Natural killer cell (primary cell): ENCODE results near the gene ZXDA. TPM values are rescaled to one million over a fixed set of nuclear protein-coding genes. Genes with fewer than 3 reads are reported as not detected.

ENCODE experiments used
- ATAC-seq, 3 donors: fragments of 150-1000 bp in 2 of 3; fragments of 200-7000 bp in 1 of 3; cut with Tn5 transposase; 1 replicate in 1 of 3; 2 replicates in 2 of 3; pipeline ENCODE4 v1.10.0; 2021; ENCODE audit warnings: mild to moderate bottlenecking in 2 of 3, moderate library complexity in 2 of 3
- DNase-seq, 2 donors: peaks; one replicate each; pipeline versions ENCODE4 v3.0.0 to v3.0.0-alpha.2; 2013 to 2021; ENCODE audit warnings: mixed read lengths in 1 of 2
- H3K27ac ChIP-seq: one replicate; pipeline ENCODE4 v1.5.1; 2013; ENCODE audit warnings: mild to moderate bottlenecking, low read length
- H3K27me3 ChIP-seq: one replicate; pipeline ENCODE4 v1.6.1; 2013; ENCODE audit warnings: low read length; ENCODE audit not compliant: control insufficient read depth, insufficient read depth
- H3K36me3 ChIP-seq: one replicate; pipeline ENCODE4 v1.6.1; 2013; ENCODE audit warnings: low read length; ENCODE audit not compliant: control insufficient read depth, insufficient read depth
- H3K4me1 ChIP-seq: one replicate; pipeline ENCODE4 v1.6.1; 2013; ENCODE audit warnings: low read length; ENCODE audit not compliant: control insufficient read depth, insufficient read depth
- H3K4me3 ChIP-seq: one replicate; pipeline ENCODE4 v1.5.1; 2013; ENCODE audit warnings: low read length
- H3K9me3 ChIP-seq: one replicate; pipeline ENCODE4 v1.6.1; 2013; ENCODE audit warnings: low read length; ENCODE audit not compliant: control insufficient read depth, insufficient read depth
- H3K27ac Mint-ChIP-seq, 2 donors: one replicate each; pipeline ENCODE4 v1.8.0; 2022; ENCODE audit warnings: mild to moderate bottlenecking in 2 of 2, mixed read lengths in 2 of 2, moderate library complexity in 1 of 2
- H3K27me3 Mint-ChIP-seq, 2 donors: one replicate each; pipeline ENCODE4 v1.8.0; 2022; ENCODE audit warnings: low read depth in 2 of 2, mixed read lengths in 2 of 2
- H3K36me3 Mint-ChIP-seq: one replicate; pipeline ENCODE4 v1.8.0; 2022; ENCODE audit warnings: mixed read lengths
- H3K4me1 Mint-ChIP-seq, 2 donors: one replicate each; pipeline ENCODE4 v1.8.0; 2022; ENCODE audit warnings: mixed read lengths in 2 of 2
- H3K4me3 Mint-ChIP-seq: one replicate; pipeline ENCODE4 v1.8.0; 2022; ENCODE audit warnings: mild to moderate bottlenecking, moderate library complexity, mixed read lengths
- H3K9me3 Mint-ChIP-seq, 2 donors: one replicate each; pipeline ENCODE4 v1.8.0; 2022; ENCODE audit warnings: mixed read lengths in 2 of 2
- CTCF ChIP-seq: fragments of 200-600 bp; IDR thresholded peaks from one replicate; pipeline ENCODE4 v1.8.0; 2022; ENCODE audit warnings: antibody characterized with exemption
- WGBS: methylation state at CpG from one replicate; pipeline ENCODE4 v1.1.7; 2013; ENCODE audit warnings: missing lambda C conversion rate; ENCODE audit not compliant: insufficient coverage; 5-methylcytosine and 5-hydroxymethylcytosine counted together
- intact Hi-C: fragments of 100-400 bp; cut with micrococcal nuclease; formaldehyde crosslinking; loops from one replicate; pipeline ENCODE4 v1.14.2; 2022
- total RNA-seq, 4 donors: library from RNA; stranded (reverse); fragments of 120-200 nt in 1 of 4; gene quantifications; one replicate each; pipeline versions ENCODE4 v1.2.3 to v1.2.4, GENCODE V29; 2013 to 2022

ZXDA gene
- total RNA-seq, 3 donors from 2014 or later (not counting 1 experiment from before 2014, with no cell fraction given) = 10.4 to 12.0 (median 10.9) TPM

GRCh38 chrX:57871463-57871862 lies 38.8 kb downstream of the ZXDA start:
- no peak overlapping the region for H3K27ac Mint-ChIP-seq
- H3K4me1 ChIP-seq = no peaks in the 10 kb centered on the region
- H3K9me3 ChIP-seq = peaks cover 8% of the 10 kb centered on the region
- no peaks in the 10 kb centered on the region for H3K36me3 ChIP-seq
- intact Hi-C loops = no loop called here
- no peak for TF ChIP-seq CTCF
- H3K27me3 ChIP-seq = no peaks in the 10 kb centered on the region
- no peak overlapping the region for H3K27ac ChIP-seq
- ATAC-seq = no peak
- peaks cover 8% of the 10 kb centered on the region for H3K36me3 Mint-ChIP-seq
- H3K4me3 ChIP-seq = no peak overlapping the region
- WGBS = 91% methylated on average over 6 of the region's 6 CpGs
- no peak overlapping the region for H3K4me3 Mint-ChIP-seq
- DNase-seq = no peak
- H3K27me3 Mint-ChIP-seq = peaks cover 0 to 9% of the 10 kb centered on the region in 2 donors
- H3K4me1 Mint-ChIP-seq = no peaks in the 10 kb centered on the region
- H3K9me3 Mint-ChIP-seq = peaks cover 0 to 3% of the 10 kb centered on the region in 2 donors

Other genes with a start within 250 kb of the ZXDA start
- not detected for gene NLRP2B, start 230.2 kb downstream of the ZXDA start, total RNA-seq